H9 (cell line): Measurements from ENCODE around the gene ZNG1F. TPM values are rescaled to one million over a fixed set of nuclear protein-coding genes. Genes with fewer than 3 reads are reported as not detected.
"Not testable (repeated sequence)": the region's sequence is repeated elsewhere in the genome, so short reads cannot be mapped to it uniquely, and the experiment has no call there.

Source experiments
- DNase-seq: peaks from one replicate; pipeline ENCODE4 v3.0.0-alpha.2; 2017
- H2AFZ ChIP-seq: one replicate; pipeline ENCODE4 v1.6.1; 2013; ENCODE audit warnings: mild to moderate bottlenecking, low read length, control low read depth, moderate library complexity
- H2AK5ac ChIP-seq: 2 replicates; pipeline ENCODE4 v1.6.1; 2013; ENCODE audit warnings: low read length, control low read depth, mixed read lengths; ENCODE audit not compliant: insufficient read length
- H2BK120ac ChIP-seq: one replicate; pipeline ENCODE4 v1.6.1; 2013; ENCODE audit warnings: low read depth, mild to moderate bottlenecking, low read length, control low read depth, inconsistent platforms; ENCODE audit not compliant: poor library complexity, severe bottlenecking
- H2BK12ac ChIP-seq: 2 replicates; pipeline ENCODE4 v1.6.1; 2013; ENCODE audit warnings: low read length, control low read depth, mixed read lengths, low read depth; ENCODE audit not compliant: insufficient read length
- H2BK15ac ChIP-seq: 2 replicates; pipeline ENCODE4 v1.6.1; 2013; ENCODE audit warnings: low read depth, low read length, control low read depth
- H2BK20ac ChIP-seq: one replicate; pipeline ENCODE4 v1.6.1; 2013; ENCODE audit warnings: low read depth, mild to moderate bottlenecking, low read length, control low read depth, inconsistent platforms; ENCODE audit not compliant: poor library complexity, severe bottlenecking
- H2BK5ac ChIP-seq: 2 replicates; pipeline ENCODE4 v1.6.1; 2013; ENCODE audit warnings: low read length, control low read depth, mixed read lengths; ENCODE audit not compliant: insufficient read length
- H3K14ac ChIP-seq: 2 replicates; pipeline ENCODE4 v1.6.1; 2013; ENCODE audit warnings: low read length, control low read depth; ENCODE audit not compliant: insufficient read depth
- H3K18ac ChIP-seq: 2 replicates; pipeline ENCODE4 v1.6.1; 2013; ENCODE audit warnings: low read depth, mild to moderate bottlenecking, mixed read lengths, low read length, control low read depth; ENCODE audit not compliant: insufficient read length
- H3K23ac ChIP-seq: 2 replicates; pipeline ENCODE4 v1.6.1; 2013; ENCODE audit warnings: low read length, control low read depth, mixed read lengths, low read depth; ENCODE audit not compliant: insufficient read length
- H3K23me2 ChIP-seq: 2 replicates; pipeline ENCODE4 v1.6.1; 2013; ENCODE audit warnings: low read depth, mild to moderate bottlenecking, mixed read lengths, low read length, control low read depth; ENCODE audit not compliant: insufficient read length, poor library complexity, severe bottlenecking
- H3K27ac ChIP-seq: 2 replicates; pipeline ENCODE4 v1.5.1; 2013; ENCODE audit warnings: low read length, control low read depth, mixed read lengths, low read depth; ENCODE audit not compliant: insufficient read length
- H3K27me3 ChIP-seq: 2 replicates; pipeline ENCODE4 v1.6.1; 2013; ENCODE audit warnings: low read length, control low read depth, inconsistent platforms; ENCODE audit not compliant: insufficient read depth
- H3K4ac ChIP-seq: 2 replicates; pipeline ENCODE4 v1.6.1; 2013; ENCODE audit warnings: low read depth, mild to moderate bottlenecking, control low read depth, inconsistent platforms, low read length, moderate library complexity
- H3K4me1 ChIP-seq: 2 replicates; pipeline ENCODE4 v1.6.1; 2013; ENCODE audit warnings: low read length, control low read depth, inconsistent platforms; ENCODE audit not compliant: insufficient read depth
- H3K4me2 ChIP-seq: 2 replicates; pipeline ENCODE4 v1.6.1; 2013; ENCODE audit warnings: low read length, control low read depth, mixed read lengths; ENCODE audit not compliant: insufficient read length, insufficient read depth
- H3K56ac ChIP-seq: 2 replicates; pipeline ENCODE4 v1.6.1; 2013; ENCODE audit warnings: low read depth, mild to moderate bottlenecking, mixed read lengths, low read length, control low read depth; ENCODE audit not compliant: insufficient read length
- H3K79me1 ChIP-seq: 2 replicates; pipeline ENCODE4 v1.6.1; 2013; ENCODE audit warnings: low read depth, mild to moderate bottlenecking, moderate library complexity, low read length, control low read depth, inconsistent platforms; ENCODE audit not compliant: insufficient read depth, poor library complexity, severe bottlenecking
- H3K79me2 ChIP-seq: 2 replicates; pipeline ENCODE4 v1.6.1; 2013; ENCODE audit warnings: low read length, control low read depth, inconsistent platforms; ENCODE audit not compliant: insufficient read depth
- H3K9ac ChIP-seq: 2 replicates; pipeline ENCODE4 v1.6.1; 2013; ENCODE audit warnings: low read length, control low read depth, mixed read lengths; ENCODE audit not compliant: insufficient read length; ENCODE audit errors: extremely low read depth
- H3K9me3 ChIP-seq: one replicate; pipeline ENCODE4 v1.6.1; 2013; ENCODE audit warnings: low read depth, low read length, inconsistent platforms; ENCODE audit not compliant: control insufficient read depth
- H3T11ph ChIP-seq: one replicate; pipeline ENCODE4 v1.6.1; 2013; ENCODE audit warnings: mild to moderate bottlenecking, low read length, control low read depth, inconsistent platforms
- H4K20me1 ChIP-seq: one replicate; pipeline ENCODE4 v1.6.1; 2013; ENCODE audit not compliant: control insufficient read depth, insufficient read length, insufficient read depth
- H4K5ac ChIP-seq: 2 replicates; pipeline ENCODE4 v1.6.1; 2013; ENCODE audit warnings: low read depth, mild to moderate bottlenecking, mixed read lengths, low read length, control low read depth; ENCODE audit not compliant: insufficient read length
- H4K8ac ChIP-seq: replicated peaks from 2 replicates; pipeline ENCODE4 v1.6.1; 2013; ENCODE audit warnings: low read length, control low read depth, mixed read lengths, low read depth; ENCODE audit not compliant: insufficient read length
- H4K91ac ChIP-seq: 2 replicates; pipeline ENCODE4 v1.6.1; 2013; ENCODE audit warnings: low read depth, mild to moderate bottlenecking, moderate library complexity, mixed read lengths, low read length, control low read depth; ENCODE audit not compliant: insufficient read length
- H3K27ac Mint-ChIP-seq, 3 experiments: 2 replicates in 2 of 3; 3 replicates in 1 of 3; pipeline ENCODE4 v1.8.0; 2020 to 2021; ENCODE audit warnings: mixed read lengths in 3 of 3, mild to moderate bottlenecking in 1 of 3, moderate library complexity in 1 of 3
- H3K27me3 Mint-ChIP-seq: 2 replicates; pipeline ENCODE4 v1.8.0; 2021; ENCODE audit warnings: low read depth, mild to moderate bottlenecking, moderate library complexity, mixed read lengths
- H3K36me3 Mint-ChIP-seq, 3 experiments: 2 replicates in 2 of 3; 3 replicates in 1 of 3; pipeline ENCODE4 v1.8.0; 2020 to 2021; ENCODE audit warnings: low read depth in 3 of 3, mixed read lengths in 3 of 3; ENCODE audit not compliant: insufficient read depth in 1 of 3
- H3K4me1 Mint-ChIP-seq, 2 experiments: 2 replicates each; pipeline ENCODE4 v1.8.0; 2020; ENCODE audit warnings: mixed read lengths in 2 of 2
- H3K4me3 Mint-ChIP-seq, 2 experiments: 2 replicates in 1 of 2; 3 replicates in 1 of 2; pipeline ENCODE4 v1.8.0; 2020 to 2021; ENCODE audit warnings: mild to moderate bottlenecking in 2 of 2, mixed read lengths in 2 of 2, moderate library complexity in 1 of 2
- H3K9me3 Mint-ChIP-seq, 2 experiments: 2 replicates in 1 of 2; 3 replicates in 1 of 2; pipeline ENCODE4 v1.8.0; 2020; ENCODE audit warnings: mild to moderate bottlenecking in 2 of 2, mixed read lengths in 2 of 2, moderate library complexity in 1 of 2
- WGBS: extraction: QIAGEN DNeasy Blood & Tissue Kit; methylation state at CpG from one replicate; pipeline ENCODE4 v1.1.7; 2013; ENCODE audit warnings: missing lambda C conversion rate, low lambda C conversion rate, mixed read lengths; ENCODE audit not compliant: insufficient read length; ENCODE audit errors: extremely low coverage; 5-methylcytosine and 5-hydroxymethylcytosine counted together
- total RNA-seq: library from RNA; stranded (reverse); gene quantifications from 2 replicates; pipeline ENCODE4 v1.2.1, GENCODE V29; 2021

Gene ZNG1F
- total RNA-seq, 1 experiment from 2014 or later, result 13.4 TPM

DNA sequence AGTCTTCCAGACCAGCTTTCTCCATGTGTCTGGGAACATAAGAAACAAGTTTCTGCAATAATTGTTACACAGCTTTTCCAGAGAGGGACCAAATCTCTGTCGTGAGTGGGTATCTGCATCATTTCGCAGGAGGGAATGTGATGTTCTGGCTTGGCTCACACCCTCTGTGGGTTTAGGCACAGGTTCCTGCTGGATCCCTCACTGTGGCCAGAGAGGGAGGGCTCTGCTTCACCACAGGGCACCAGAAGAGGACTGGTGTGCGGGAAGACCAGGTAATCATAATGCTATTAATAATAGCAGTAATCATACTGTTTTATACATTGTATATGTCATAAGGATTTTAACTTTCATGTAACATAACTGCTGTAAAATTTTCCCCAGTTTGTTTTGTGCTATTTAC, 41.3 kb upstream of the ZNG1F start:
- not testable (repeated sequence) for H3K79me2 ChIP-seq, H3K27me3 ChIP-seq, H3K9ac ChIP-seq, H3K23me2 ChIP-seq, H3K18ac ChIP-seq, H3K56ac ChIP-seq, H3K23ac ChIP-seq, H2BK15ac ChIP-seq, H4K5ac ChIP-seq, H3K27ac ChIP-seq, H3K4me1 ChIP-seq, H4K20me1 ChIP-seq, H3K4me3 Mint-ChIP-seq, H2BK120ac ChIP-seq, H2BK20ac ChIP-seq, H3K36me3 Mint-ChIP-seq, H3K27ac Mint-ChIP-seq, H3K4me1 Mint-ChIP-seq, H2AFZ ChIP-seq, H3K79me1 ChIP-seq, H2BK5ac ChIP-seq, H3K4me2 ChIP-seq, H2AK5ac ChIP-seq, H4K8ac ChIP-seq, H2BK12ac ChIP-seq, H3T11ph ChIP-seq, H3K4ac ChIP-seq, H3K14ac ChIP-seq, H4K91ac ChIP-seq
- DNase-seq, result peak; percentile 34
- Mint-ChIP-seq H3K27me3 (peaks cover 15% of the 10 kb centered on the region), H3K9me3 (peaks cover 10 to 16% of the 10 kb centered on the region in 2 experiments)
- peaks cover 23% of the 10 kb centered on the region for H3K9me3 ChIP-seq
- WGBS, result no CpG with 5 or more reads among the region's 3 CpGs
